GM23338 (cell line): ENCODE results near the gene PRSS21. TPM values are rescaled to one million over a fixed set of nuclear protein-coding genes. Genes with fewer than 3 reads are reported as not detected.

Experiments used
- ATAC-seq: fragments of 200-7000 bp; cut with Tn5 transposase; 3 replicates; pipeline ENCODE4 v1.9.1; 2020
- DNase-seq: peaks from one replicate; pipeline ENCODE4 v3.0.0-alpha.2; 2015; ENCODE audit warnings: low spot score
- H2AFZ ChIP-seq: fragments of 200-600 bp; sonication (generic); 2 replicates; pipeline ENCODE4 v1.8.0; 2016; ENCODE audit warnings: antibody characterized with exemption, mild to moderate bottlenecking, moderate library complexity
- H3F3A ChIP-seq: fragments of 200-600 bp; sonication (generic); replicated peaks from 2 replicates; pipeline ENCODE4 v1.8.0; 2017; ENCODE audit warnings: antibody characterized with exemption, mixed run types, low read depth
- H3K27ac ChIP-seq: fragments of 200-600 bp; sonication (generic); 2 replicates; pipeline ENCODE4 v1.6.1; 2016; ENCODE audit warnings: low read depth
- H3K27me3 ChIP-seq: fragments of 200-600 bp; sonication (generic); 2 replicates; pipeline ENCODE4 v1.8.0; 2016; ENCODE audit warnings: mild to moderate bottlenecking, mixed run types, moderate library complexity; ENCODE audit not compliant: insufficient read depth
- H3K36me3 ChIP-seq: fragments of 200-600 bp; sonication (generic); 2 replicates; pipeline ENCODE4 v1.8.0; 2016; ENCODE audit warnings: mild to moderate bottlenecking; ENCODE audit not compliant: insufficient read depth
- H3K4me1 ChIP-seq: fragments of 200-600 bp; sonication (generic); 2 replicates; pipeline ENCODE4 v1.8.0; 2016; ENCODE audit warnings: mild to moderate bottlenecking, moderate library complexity; ENCODE audit not compliant: insufficient read depth
- H3K4me2 ChIP-seq: fragments of 200-600 bp; sonication (generic); 2 replicates; pipeline ENCODE4 v1.7.1; 2017; ENCODE audit warnings: mixed run types
- H3K4me3 ChIP-seq: fragments of 200-600 bp; sonication (generic); 2 replicates; pipeline ENCODE4 v1.6.1; 2016; ENCODE audit warnings: mixed run types
- H3K79me2 ChIP-seq: fragments of 200-600 bp; sonication (generic); replicated peaks from 2 replicates; pipeline ENCODE4 v1.8.0; 2017; ENCODE audit warnings: mild to moderate bottlenecking; ENCODE audit not compliant: insufficient read depth
- H3K9me2 ChIP-seq: fragments of 200-600 bp; sonication (generic); 2 replicates; pipeline ENCODE4 v1.8.0; 2017; ENCODE audit not compliant: insufficient read depth
- H4K20me1 ChIP-seq: fragments of 200-600 bp; sonication (generic); replicated peaks from 2 replicates; pipeline ENCODE4 v1.8.0; 2017; ENCODE audit warnings: mild to moderate bottlenecking; ENCODE audit not compliant: insufficient read depth
- H3K27ac Mint-ChIP-seq: 2 replicates; pipeline ENCODE4 v1.8.0; 2020; ENCODE audit warnings: inconsistent platforms, mild to moderate bottlenecking, moderate library complexity, mixed read lengths
- H3K27me3 Mint-ChIP-seq: 3 replicates; pipeline ENCODE4 v1.8.0; 2022; ENCODE audit warnings: low read depth, mild to moderate bottlenecking, moderate library complexity, mixed read lengths, inconsistent platforms; ENCODE audit not compliant: insufficient read depth, poor library complexity
- H3K36me3 Mint-ChIP-seq: 3 replicates; pipeline ENCODE4 v1.8.0; 2021; ENCODE audit warnings: low read depth, mild to moderate bottlenecking, inconsistent platforms, moderate library complexity, mixed read lengths
- H3K4me1 Mint-ChIP-seq: 3 replicates; pipeline ENCODE4 v1.8.0; 2020; ENCODE audit warnings: mild to moderate bottlenecking, inconsistent platforms, mixed read lengths
- H3K4me3 Mint-ChIP-seq: 3 replicates; pipeline ENCODE4 v1.8.0; 2021; ENCODE audit warnings: moderate library complexity, mild to moderate bottlenecking, inconsistent platforms, mixed read lengths
- H3K9me3 Mint-ChIP-seq: 3 replicates; pipeline ENCODE4 v1.8.0; 2020; ENCODE audit warnings: moderate library complexity, mild to moderate bottlenecking, inconsistent platforms, mixed read lengths
- CTCF ChIP-seq, 2 experiments: fragments of 200-600 bp in 1 of 2; sonication (generic) in 1 of 2; conservative IDR thresholded peaks; 2 replicates each; pipeline versions ENCODE4 v1.5.1 to v1.6.1; 2016 to 2017; ENCODE audit warnings: antibody characterized with exemption in 2 of 2, low read depth in 2 of 2, mild to moderate bottlenecking in 2 of 2, moderate library complexity in 1 of 2
- ETS1 ChIP-seq: IDR thresholded peaks from 2 replicates; pipeline ENCODE4 v1.6.1; 2016; ENCODE audit warnings: antibody characterized with exemption
- EZH2 ChIP-seq: fragments of 200-600 bp; sonication (generic); IDR thresholded peaks from one replicate; pipeline ENCODE4 v1.8.0; 2017; ENCODE audit warnings: antibody characterized with exemption, mild to moderate bottlenecking, low read depth; ENCODE audit not compliant: unreplicated experiment
- EZH2phosphoT487 ChIP-seq: fragments of 200-600 bp; sonication (generic); IDR thresholded peaks from one replicate; pipeline ENCODE4 v1.8.1; 2018; ENCODE audit warnings: antibody characterized with exemption; ENCODE audit not compliant: unreplicated experiment
- NANOG ChIP-seq: IDR thresholded peaks from 2 replicates; pipeline ENCODE4 v1.6.1; 2016; ENCODE audit warnings: antibody characterized with exemption, borderline replicate concordance
- POLR2AphosphoS5 ChIP-seq: IDR thresholded peaks from 2 replicates; pipeline ENCODE4 v1.6.1; 2016; ENCODE audit warnings: antibody characterized with exemption, low read depth
- REST ChIP-seq: IDR thresholded peaks from one replicate; pipeline ENCODE4 v1.6.1; 2018; ENCODE audit warnings: antibody characterized with exemption; ENCODE audit not compliant: unreplicated experiment
- STAT1 ChIP-seq: IDR thresholded peaks from one replicate; pipeline ENCODE4 v1.6.1; 2016; ENCODE audit warnings: antibody characterized with exemption; ENCODE audit not compliant: unreplicated experiment
- ZNF331 ChIP-seq: fragments of 250-450 bp; sonication (Bioruptor Pico); IDR thresholded peaks from 2 replicates; pipeline ENCODE4 v1.5.0; 2020; ENCODE audit warnings: low read depth, mild to moderate bottlenecking, moderate library complexity
- polyA plus RNA-seq: library from polyadenylated mRNA; unstranded; fragments of >200 nt; fragmentation: Nextera tagmentation; extraction: Ambion mirVana; gene quantifications from 2 replicates; pipeline ENCODE4 v1.2.1, GENCODE V29; 2016
- total RNA-seq: library from RNA; depleted of rRNA; stranded (reverse); fragments of >200 nt; shearing (Covaris generic); gene quantifications from 2 replicates; pipeline ENCODE4 v1.2.3, GENCODE V29; 2014

Gene PRSS21
- total and polyA plus RNA-seq, 2 experiments from 2014 or later: 2.4 to 3.1 TPM

- Mint-ChIP-seq H3K9me3 (no peaks in the 10 kb centered on the region; the same call in 2 of the 3 replicates), H3K27ac (no peak overlapping the region), H3K4me3 (no peak overlapping the region), H3K27me3 (peaks cover 9% of the 10 kb centered on the region), H3K4me1 (no peaks in the 10 kb centered on the region), H3K36me3 (no peaks in the 10 kb centered on the region)
- H3K27ac ChIP-seq: no peak overlapping the region
- H3K4me2 ChIP-seq: no peak overlapping the region
- no peaks in the 10 kb centered on the region for H3K79me2 ChIP-seq
- no peaks in the 10 kb centered on the region for H3K4me1 ChIP-seq
- H3K4me3 ChIP-seq: no peak overlapping the region
- TF ChIP-seq STAT1 (no peak), ZNF331 (CRISPR knock-in tag) (no peak), CTCF (conservative IDR thresholded peaks at IDR 0.05; ENCODE audit: low read depth in 2 of 2) (no peak), EZH2phosphoT487 (no peak), ETS1 (no peak), REST (no peak), POLR2AphosphoS5 (no peak), EZH2 (no peak), NANOG (no peak)
- no peaks in the 10 kb centered on the region for H3K27me3 ChIP-seq
- ATAC-seq (no peak), DNase-seq (no peak)
- no peaks in the 10 kb centered on the region for H3F3A ChIP-seq
- no peaks in the 10 kb centered on the region for H4K20me1 ChIP-seq
- no peak overlapping the region for H2AFZ ChIP-seq
- no peaks in the 10 kb centered on the region for H3K9me2 ChIP-seq
- no peaks in the 10 kb centered on the region for H3K36me3 ChIP-seq
These were observed 11.9 kb downstream of the PRSS21 start for GRCh38 chr16:2828876-2829430.
